Mesenchymal stem cell (in vitro differentiated cells and primary cell): ENCODE data around the gene PRKRIP1.

Experiments used
- DNase-seq: peaks from one replicate; pipeline ENCODE4 v3.0.0-alpha.2; 2013
- H2AFZ ChIP-seq: one replicate; pipeline ENCODE4 v1.6.1; 2013; ENCODE audit warnings: low read depth, mild to moderate bottlenecking, control low read depth, inconsistent platforms, low read length, moderate library complexity
- H2AK5ac ChIP-seq: 2 replicates; pipeline ENCODE4 v1.6.1; 2013; ENCODE audit warnings: low read length, moderate library complexity, mild to moderate bottlenecking, inconsistent platforms; ENCODE audit not compliant: severe bottlenecking
- H2BK120ac ChIP-seq: one replicate; pipeline ENCODE4 v1.6.1; 2013; ENCODE audit warnings: low read depth, mild to moderate bottlenecking, inconsistent platforms, low read length, moderate library complexity
- H2BK12ac ChIP-seq, 2 experiments: one replicate each; pipeline ENCODE4 v1.6.1; 2013; ENCODE audit warnings: inconsistent platforms in 2 of 2, low read length in 2 of 2, mild to moderate bottlenecking in 2 of 2, moderate library complexity in 2 of 2, control low read depth in 1 of 2
- H2BK15ac ChIP-seq: one replicate; pipeline ENCODE4 v1.6.1; 2013; ENCODE audit warnings: mild to moderate bottlenecking, low read depth, inconsistent platforms; ENCODE audit not compliant: poor library complexity, severe bottlenecking
- H2BK5ac ChIP-seq: 2 replicates; pipeline ENCODE4 v1.6.1; 2013; ENCODE audit warnings: low read depth, mild to moderate bottlenecking, low read length, control low read depth, inconsistent platforms; ENCODE audit not compliant: poor library complexity, severe bottlenecking
- H3K14ac ChIP-seq, 2 experiments: one replicate each; pipeline ENCODE4 v1.6.1; 2013; ENCODE audit warnings: inconsistent platforms in 2 of 2, low read length in 2 of 2, control low read depth in 1 of 2, mild to moderate bottlenecking in 1 of 2, moderate library complexity in 1 of 2
- H3K18ac ChIP-seq, 2 experiments: one replicate each; pipeline ENCODE4 v1.6.1; 2013; ENCODE audit warnings: inconsistent platforms in 2 of 2, low read length in 2 of 2, control low read depth in 1 of 2, low read depth in 1 of 2, mild to moderate bottlenecking in 1 of 2
- H3K23ac ChIP-seq, 2 experiments: one replicate each; pipeline ENCODE4 v1.6.1; 2013; ENCODE audit warnings: inconsistent platforms in 2 of 2, low read length in 2 of 2, mild to moderate bottlenecking in 2 of 2, moderate library complexity in 2 of 2, control low read depth in 1 of 2
- H3K27ac ChIP-seq: 2 replicates; pipeline ENCODE4 v1.5.1; 2013; ENCODE audit warnings: mild to moderate bottlenecking, moderate library complexity, low read length, control low read depth, inconsistent platforms; ENCODE audit not compliant: poor library complexity, severe bottlenecking
- H3K27me3 ChIP-seq, 2 experiments: 2 replicates each; pipeline versions ENCODE4 v1.6.1 to v1.7.0; 2013; ENCODE audit warnings: low read length in 2 of 2, mild to moderate bottlenecking in 2 of 2, moderate library complexity in 2 of 2, control low read depth in 1 of 2, inconsistent platforms in 1 of 2; ENCODE audit not compliant: control insufficient read depth in 1 of 2, insufficient read depth in 1 of 2
- H3K36me3 ChIP-seq, 2 experiments: 2 replicates each; pipeline versions ENCODE4 v1.6.1 to v1.7.0; 2013; ENCODE audit warnings: low read length in 2 of 2, control low read depth in 1 of 2, inconsistent platforms in 1 of 2, low read depth in 1 of 2, mild to moderate bottlenecking in 1 of 2; ENCODE audit not compliant: insufficient read depth in 2 of 2, control insufficient read depth in 1 of 2
- H3K4ac ChIP-seq, 2 experiments: one replicate each; pipeline ENCODE4 v1.6.1; 2013; ENCODE audit warnings: inconsistent platforms in 2 of 2, low read length in 2 of 2, mild to moderate bottlenecking in 2 of 2, moderate library complexity in 2 of 2, control low read depth in 1 of 2, low read depth in 1 of 2
- H3K4me1 ChIP-seq: 2 replicates; pipeline ENCODE4 v1.6.1; 2013; ENCODE audit warnings: low read depth, low read length, control low read depth; ENCODE audit not compliant: control insufficient read depth, insufficient read depth
- H3K4me2 ChIP-seq: 2 replicates; pipeline ENCODE4 v1.6.1; 2013; ENCODE audit warnings: low read length, mild to moderate bottlenecking, inconsistent platforms; ENCODE audit not compliant: poor library complexity, severe bottlenecking
- H3K4me3 ChIP-seq, 2 experiments: 2 replicates each; pipeline versions ENCODE4 v1.5.1 to v1.7.0; 2013; ENCODE audit warnings: low read length in 2 of 2, mild to moderate bottlenecking in 2 of 2, control low read depth in 1 of 2, low read depth in 1 of 2; ENCODE audit not compliant: insufficient read depth in 1 of 2
- H3K79me1 ChIP-seq: replicated peaks from 2 replicates; pipeline ENCODE4 v1.6.1; 2013; ENCODE audit warnings: mild to moderate bottlenecking, control low read depth, low read length, inconsistent platforms; ENCODE audit not compliant: poor library complexity, severe bottlenecking
- H3K9ac ChIP-seq: 2 replicates; pipeline ENCODE4 v1.7.0; 2013; ENCODE audit warnings: mild to moderate bottlenecking, low read length, moderate library complexity
- H3K9me3 ChIP-seq: 2 replicates; pipeline ENCODE4 v1.7.0; 2013; ENCODE audit warnings: mild to moderate bottlenecking, low read length; ENCODE audit not compliant: control insufficient read depth
- H4K8ac ChIP-seq: one replicate; pipeline ENCODE4 v1.6.1; 2013; ENCODE audit warnings: inconsistent platforms, mild to moderate bottlenecking, low read length, moderate library complexity
- H4K91ac ChIP-seq: one replicate; pipeline ENCODE4 v1.6.1; 2013; ENCODE audit warnings: mild to moderate bottlenecking, low read length, inconsistent platforms
- WGBS: methylation state at CpG from one replicate; pipeline ENCODE4 v1.1.7; 2013; ENCODE audit warnings: mixed read lengths; 5-methylcytosine and 5-hydroxymethylcytosine counted together

PRKRIP1 gene

DNA sequence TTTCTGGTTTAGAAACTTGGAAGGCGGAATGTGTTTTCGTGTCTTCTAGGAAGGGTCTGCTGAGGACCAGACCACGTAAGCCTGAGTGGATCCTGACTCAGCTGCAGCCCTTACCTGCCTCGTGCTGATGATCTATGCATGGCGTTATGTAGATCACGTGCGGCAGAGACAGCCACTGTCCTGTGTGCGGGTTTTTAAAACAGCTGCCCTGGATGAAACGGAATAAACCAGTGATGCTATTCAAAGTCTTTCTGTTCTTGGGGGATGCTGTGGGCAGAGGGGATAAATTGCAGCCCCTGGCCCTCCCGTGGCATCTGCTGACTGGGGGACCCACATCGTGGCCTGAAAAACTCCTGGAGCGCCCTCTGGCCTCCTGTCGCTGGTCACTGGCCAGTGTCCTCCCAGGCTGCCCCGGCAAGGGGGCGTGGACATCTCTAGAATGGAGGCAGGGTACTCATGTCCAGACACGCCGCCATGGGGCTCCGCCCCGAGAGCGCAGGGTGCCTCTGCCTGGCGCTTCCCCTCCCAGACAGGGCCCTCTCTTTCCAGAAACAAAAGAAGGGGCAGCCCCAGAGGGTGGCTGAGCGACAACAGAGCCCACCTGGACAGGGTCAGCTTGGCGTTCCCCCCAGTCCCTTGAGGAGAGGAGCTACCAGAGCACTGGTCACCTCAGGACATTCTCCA lies 55.4 kb downstream of the PRKRIP1 start:
- Histone ChIP-seq H2BK120ac (no peak overlapping the region), H3K4me1 (peaks cover 16% of the 10 kb centered on the region), H2BK5ac (no peak overlapping the region), H4K91ac (peak overlapping the region; percentile 9), H2BK12ac (no peak overlapping the region), H3K4me3 (peak overlapping the region in 1 of 2 experiments; percentile 55), H3K27me3 (no peaks in the 10 kb centered on the region), H3K14ac (no peak overlapping the region), H3K27ac (no peak overlapping the region), H3K9me3 (no peaks in the 10 kb centered on the region), H2AFZ (no peak overlapping the region), H3K9ac (peak overlapping the region; percentile 48), H3K4me2 (no peak overlapping the region), H3K4ac (no peak overlapping the region), H3K36me3 (peaks cover 18 to 26% of the 10 kb centered on the region in 2 experiments), H3K18ac (no peak overlapping the region), H4K8ac (no peak overlapping the region), H2AK5ac (no peak overlapping the region), H2BK15ac (no peak overlapping the region), H3K79me1 (no peaks in the 10 kb centered on the region), H3K23ac (no peak overlapping the region)
- 88% methylated on average over 23 of the region's 23 CpGs for WGBS
- DNase-seq, result no peak

DNA sequence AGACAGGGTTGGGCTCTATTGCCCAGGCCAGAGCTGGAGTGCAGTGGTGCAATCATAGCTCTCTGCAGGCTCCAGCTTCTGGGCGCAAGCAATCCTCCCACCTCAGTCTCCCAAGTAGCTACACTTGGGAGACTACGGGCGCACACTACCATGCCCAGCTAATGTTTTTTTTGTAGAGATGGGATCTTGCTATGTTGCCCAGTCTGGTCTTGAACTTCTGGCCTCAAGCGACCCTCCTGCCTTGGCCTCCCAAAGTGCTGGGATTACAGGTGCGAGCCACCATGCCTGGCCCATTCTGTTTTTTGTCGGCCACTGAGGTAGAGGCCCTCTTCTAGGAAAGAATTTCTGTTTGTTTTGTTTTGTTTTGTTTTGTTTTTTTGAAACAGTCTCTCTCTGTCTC lies 56.3 kb downstream of the PRKRIP1 start:
- Histone ChIP-seq H3K18ac (no peak overlapping the region), H2AK5ac (no peak overlapping the region), H3K4me3 (no peak overlapping the region), H3K9ac (no peak overlapping the region), H3K14ac (no peak overlapping the region), H3K79me1 (no peaks in the 10 kb centered on the region), H2AFZ (no peak overlapping the region), H3K4me1 (peaks cover 11% of the 10 kb centered on the region), H3K9me3 (no peaks in the 10 kb centered on the region), H2BK5ac (no peak overlapping the region), H3K4me2 (no peak overlapping the region), H2BK120ac (no peak overlapping the region), H3K23ac (no peak overlapping the region), H3K36me3 (peaks cover 18 to 22% of the 10 kb centered on the region in 2 experiments), H4K91ac (no peak overlapping the region), H3K27ac (no peak overlapping the region), H3K4ac (no peak overlapping the region), H2BK15ac (no peak overlapping the region), H2BK12ac (no peak overlapping the region), H4K8ac (no peak overlapping the region), H3K27me3 (no peaks in the 10 kb centered on the region)
- DNase-seq, result no peak
- WGBS, result 79% methylated on average over 5 of the region's 6 CpGs

DNA sequence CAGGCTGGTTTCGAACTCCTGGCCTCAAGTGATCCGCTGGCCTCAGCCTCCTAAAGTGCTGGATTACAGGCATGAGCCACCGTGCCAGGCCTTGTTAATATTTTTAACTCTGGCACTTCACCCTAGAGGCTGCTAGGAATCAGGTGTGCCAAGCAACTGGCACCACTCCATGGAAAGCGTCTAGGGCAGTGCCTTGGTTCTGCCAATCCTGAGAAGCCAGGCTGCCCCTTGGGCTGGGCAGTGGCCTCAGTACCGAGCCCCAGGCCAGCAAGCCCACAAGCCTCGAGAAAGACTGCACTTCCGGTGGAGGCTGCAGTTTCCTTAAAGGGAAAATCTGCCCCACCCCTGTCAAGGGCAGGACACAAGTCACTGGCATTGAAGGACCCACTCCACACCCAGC lies 57.2 kb downstream of the PRKRIP1 start:
- Histone ChIP-seq H3K18ac (no peak overlapping the region), H3K4me1 (peaks cover 4% of the 10 kb centered on the region), H3K4ac (no peak overlapping the region), H2BK5ac (no peak overlapping the region), H4K8ac (no peak overlapping the region), H3K4me3 (no peak overlapping the region), H3K23ac (no peak overlapping the region), H3K14ac (no peak overlapping the region), H3K79me1 (peaks cover 2% of the 10 kb centered on the region), H4K91ac (no peak overlapping the region), H3K27me3 (no peaks in the 10 kb centered on the region), H2BK12ac (no peak overlapping the region), H3K9me3 (no peaks in the 10 kb centered on the region), H3K27ac (no peak overlapping the region), H3K36me3 (peaks cover 22 to 30% of the 10 kb centered on the region in 2 experiments), H2AK5ac (no peak overlapping the region), H2BK120ac (no peak overlapping the region), H3K9ac (no peak overlapping the region), H2BK15ac (no peak overlapping the region), H3K4me2 (no peak overlapping the region), H2AFZ (no peak overlapping the region)
- WGBS, result 92% methylated on average over 7 of the region's 7 CpGs
- no peak for DNase-seq

DNA sequence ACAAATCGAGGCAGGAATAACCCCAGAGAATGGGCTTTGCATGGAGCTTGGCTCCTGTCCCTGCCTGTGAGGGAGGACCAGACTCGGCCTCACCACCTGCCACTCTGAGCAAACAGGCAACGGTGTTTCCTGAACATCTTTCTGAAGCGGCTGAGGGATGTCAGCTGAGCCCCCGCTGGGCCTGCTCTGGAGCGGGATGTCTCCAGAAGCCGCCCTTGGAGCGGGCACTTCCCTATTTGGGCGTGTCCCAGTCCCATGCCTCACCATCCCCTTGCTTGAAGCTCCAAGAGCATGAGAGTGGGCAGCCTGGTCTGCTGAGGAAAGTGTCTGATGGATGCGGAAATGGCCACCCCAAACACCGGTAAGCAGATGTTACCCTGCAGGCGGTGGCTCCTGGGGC lies 58.3 kb downstream of the PRKRIP1 start:
- Histone ChIP-seq H3K9ac (no peak overlapping the region), H3K27ac (no peak overlapping the region), H2BK120ac (no peak overlapping the region), H3K27me3 (no peaks in the 10 kb centered on the region), H2BK12ac (no peak overlapping the region), H3K4me3 (no peak overlapping the region), H2BK15ac (no peak overlapping the region), H3K79me1 (peaks cover 4% of the 10 kb centered on the region), H3K4ac (no peak overlapping the region), H4K8ac (no peak overlapping the region), H3K4me1 (peaks cover 2% of the 10 kb centered on the region), H3K23ac (no peak overlapping the region), H2AFZ (no peak overlapping the region), H3K18ac (no peak overlapping the region), H3K9me3 (no peaks in the 10 kb centered on the region), H2AK5ac (no peak overlapping the region), H4K91ac (no peak overlapping the region), H2BK5ac (no peak overlapping the region), H3K36me3 (peaks cover 31 to 38% of the 10 kb centered on the region in 2 experiments), H3K4me2 (no peak overlapping the region), H3K14ac (peak overlapping the region in 1 of 2 experiments; percentile 11)
- DNase-seq, result no peak
- WGBS, result 82% methylated on average over 12 of the region's 12 CpGs
